GM21825 (cell line): ENCODE results near the gene ADCY2.
"Not testable (repeated sequence)": the region's sequence is repeated elsewhere in the genome, so short reads cannot be mapped to it uniquely, and the experiment has no call there.

Experiments
- ATAC-seq: cut with Tn5 transposase; IDR thresholded peaks from one replicate; pipeline ENCODE4 v1.9.1; 2021; ENCODE audit warnings: mild to moderate bottlenecking, moderate library complexity; ENCODE audit not compliant: unreplicated experiment

ADCY2 gene

GRCh38 chr5:7394889-7395431 lies 978 bp upstream of the ADCY2 start:
- ATAC-seq, result no peak

- ATAC-seq, result no peak
Measured at GRCh38 chr5:7395432-7395946, 449 bp upstream of the ADCY2 start.

GRCh38 chr5:7396713-7397454 lies 946 bp downstream of the ADCY2 start:
- ATAC-seq, result no peak

- ATAC-seq, result no peak
Measured at GRCh38 chr5:7397937-7398336, 2.0 kb downstream of the ADCY2 start.

GRCh38 chr5:7398596-7399280 lies 2.8 kb downstream of the ADCY2 start:
- no peak for ATAC-seq

- no peak for ATAC-seq
Measured at GRCh38 chr5:7405277-7405676, 9.3 kb downstream of the ADCY2 start.

GRCh38 chr5:7410936-7411511 lies 15.1 kb downstream of the ADCY2 start:
- ATAC-seq, result no peak

GRCh38 chr5:7412409-7412808 lies 16.5 kb downstream of the ADCY2 start:
- no peak for ATAC-seq

GRCh38 chr5:7415123-7415522 lies 19.2 kb downstream of the ADCY2 start:
- ATAC-seq, result no peak

- no peak for ATAC-seq
Measured at GRCh38 chr5:7415587-7416535, 19.9 kb downstream of the ADCY2 start.

GRCh38 chr5:7418276-7418675 lies 22.3 kb downstream of the ADCY2 start:
- no peak for ATAC-seq

- ATAC-seq, result no peak
Measured at GRCh38 chr5:7419367-7419766, 23.4 kb downstream of the ADCY2 start.

- ATAC-seq, result no peak
Measured at GRCh38 chr5:7419846-7420245, 23.9 kb downstream of the ADCY2 start.

- no peak for ATAC-seq
Measured at GRCh38 chr5:7420510-7421280, 24.8 kb downstream of the ADCY2 start.

- no peak for ATAC-seq
Measured at GRCh38 chr5:7422316-7423106, 26.6 kb downstream of the ADCY2 start.

GRCh38 chr5:7423231-7423630 lies 27.3 kb downstream of the ADCY2 start:
- not testable (repeated sequence) for ATAC-seq

- no peak for ATAC-seq
Measured at GRCh38 chr5:7425830-7426229, 29.9 kb downstream of the ADCY2 start.

GRCh38 chr5:7426284-7426683 lies 30.3 kb downstream of the ADCY2 start:
- ATAC-seq, result no peak

GRCh38 chr5:7434914-7435313 lies 39.0 kb downstream of the ADCY2 start:
- ATAC-seq, result no peak
